ENCODE results near the gene CDH13. TPM values are rescaled to one million over a fixed set of nuclear protein-coding genes. Genes with fewer than 3 reads are reported as not detected.

CDH13 gene
- total and polyA plus RNA-seq, 2 experiments from 2014 or later = 1.6 to 4.4 TPM

- ATAC-seq (no peak), DNase-seq (ENCODE audit: low spot score) (no peak)
- H3K27ac Mint-ChIP-seq = no peak overlapping the region
- Histone ChIP-seq H2AFZ (no peak overlapping the region), H3K4me3 (no peak overlapping the region), H3K4me1 (ENCODE audit: insufficient read depth) (no peaks in the 10 kb centered on the region), H3K36me3 (ENCODE audit: insufficient read depth) (no peaks in the 10 kb centered on the region), H4K20me1 (replicated peaks; ENCODE audit: insufficient read depth) (no peaks in the 10 kb centered on the region), H3K27ac (ENCODE audit: low read depth) (no peak overlapping the region), H3K9me2 (ENCODE audit: insufficient read depth) (no peaks in the 10 kb centered on the region), H3K27me3 (ENCODE audit: insufficient read depth) (no peaks in the 10 kb centered on the region), H3K79me2 (replicated peaks; ENCODE audit: insufficient read depth) (no peaks in the 10 kb centered on the region), H3F3A (replicated peaks; ENCODE audit: low read depth) (no peaks in the 10 kb centered on the region), H3K4me2 (no peak overlapping the region)
- H3K4me1 Mint-ChIP-seq = no peaks in the 10 kb centered on the region
- no peaks in the 10 kb centered on the region for H3K36me3 Mint-ChIP-seq (ENCODE audit: low read depth)
- no peaks in the 10 kb centered on the region for H3K27me3 Mint-ChIP-seq (ENCODE audit: insufficient read depth, low read depth, poor library complexity)
- peaks cover 12% of the 10 kb centered on the region; the same call in 1 of the 3 replicates for H3K9me3 Mint-ChIP-seq
- no peak overlapping the region for H3K4me3 Mint-ChIP-seq
- TF ChIP-seq STAT1 (IDR thresholded peaks at IDR 0.05; ENCODE audit: unreplicated experiment) = no peak
- TF ChIP-seq, protein P1, sequence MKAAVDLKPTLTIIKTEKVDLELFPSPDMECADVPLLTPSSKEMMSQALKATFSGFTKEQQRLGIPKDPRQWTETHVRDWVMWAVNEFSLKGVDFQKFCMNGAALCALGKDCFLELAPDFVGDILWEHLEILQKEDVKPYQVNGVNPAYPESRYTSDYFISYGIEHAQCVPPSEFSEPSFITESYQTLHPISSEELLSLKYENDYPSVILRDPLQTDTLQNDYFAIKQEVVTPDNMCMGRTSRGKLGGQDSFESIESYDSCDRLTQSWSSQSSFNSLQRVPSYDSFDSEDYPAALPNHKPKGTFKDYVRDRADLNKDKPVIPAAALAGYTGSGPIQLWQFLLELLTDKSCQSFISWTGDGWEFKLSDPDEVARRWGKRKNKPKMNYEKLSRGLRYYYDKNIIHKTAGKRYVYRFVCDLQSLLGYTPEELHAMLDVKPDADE (IDR thresholded peaks at IDR 0.05) = no peak
- TF ChIP-seq, protein P2, sequence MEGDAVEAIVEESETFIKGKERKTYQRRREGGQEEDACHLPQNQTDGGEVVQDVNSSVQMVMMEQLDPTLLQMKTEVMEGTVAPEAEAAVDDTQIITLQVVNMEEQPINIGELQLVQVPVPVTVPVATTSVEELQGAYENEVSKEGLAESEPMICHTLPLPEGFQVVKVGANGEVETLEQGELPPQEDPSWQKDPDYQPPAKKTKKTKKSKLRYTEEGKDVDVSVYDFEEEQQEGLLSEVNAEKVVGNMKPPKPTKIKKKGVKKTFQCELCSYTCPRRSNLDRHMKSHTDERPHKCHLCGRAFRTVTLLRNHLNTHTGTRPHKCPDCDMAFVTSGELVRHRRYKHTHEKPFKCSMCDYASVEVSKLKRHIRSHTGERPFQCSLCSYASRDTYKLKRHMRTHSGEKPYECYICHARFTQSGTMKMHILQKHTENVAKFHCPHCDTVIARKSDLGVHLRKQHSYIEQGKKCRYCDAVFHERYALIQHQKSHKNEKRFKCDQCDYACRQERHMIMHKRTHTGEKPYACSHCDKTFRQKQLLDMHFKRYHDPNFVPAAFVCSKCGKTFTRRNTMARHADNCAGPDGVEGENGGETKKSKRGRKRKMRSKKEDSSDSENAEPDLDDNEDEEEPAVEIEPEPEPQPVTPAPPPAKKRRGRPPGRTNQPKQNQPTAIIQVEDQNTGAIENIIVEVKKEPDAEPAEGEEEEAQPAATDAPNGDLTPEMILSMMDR (conservative IDR thresholded peaks at IDR 0.05; ENCODE audit: low read depth in 2 of 2) = no peak
- no peak for TF ChIP-seq EZH2 (IDR thresholded peaks at IDR 0.05; ENCODE audit: low read depth, unreplicated experiment)
- TF ChIP-seq CREB1 (CRISPR knock-in tag; IDR thresholded peaks at IDR 0.05; ENCODE audit: low read depth) = no peak
- TF ChIP-seq ZNF114 (CRISPR knock-in tag; IDR thresholded peaks at IDR 0.05) = no peak
- TF ChIP-seq ZNF462 (CRISPR knock-in tag; IDR thresholded peaks at IDR 0.05) = no peak
- TF ChIP-seq, protein P3, sequence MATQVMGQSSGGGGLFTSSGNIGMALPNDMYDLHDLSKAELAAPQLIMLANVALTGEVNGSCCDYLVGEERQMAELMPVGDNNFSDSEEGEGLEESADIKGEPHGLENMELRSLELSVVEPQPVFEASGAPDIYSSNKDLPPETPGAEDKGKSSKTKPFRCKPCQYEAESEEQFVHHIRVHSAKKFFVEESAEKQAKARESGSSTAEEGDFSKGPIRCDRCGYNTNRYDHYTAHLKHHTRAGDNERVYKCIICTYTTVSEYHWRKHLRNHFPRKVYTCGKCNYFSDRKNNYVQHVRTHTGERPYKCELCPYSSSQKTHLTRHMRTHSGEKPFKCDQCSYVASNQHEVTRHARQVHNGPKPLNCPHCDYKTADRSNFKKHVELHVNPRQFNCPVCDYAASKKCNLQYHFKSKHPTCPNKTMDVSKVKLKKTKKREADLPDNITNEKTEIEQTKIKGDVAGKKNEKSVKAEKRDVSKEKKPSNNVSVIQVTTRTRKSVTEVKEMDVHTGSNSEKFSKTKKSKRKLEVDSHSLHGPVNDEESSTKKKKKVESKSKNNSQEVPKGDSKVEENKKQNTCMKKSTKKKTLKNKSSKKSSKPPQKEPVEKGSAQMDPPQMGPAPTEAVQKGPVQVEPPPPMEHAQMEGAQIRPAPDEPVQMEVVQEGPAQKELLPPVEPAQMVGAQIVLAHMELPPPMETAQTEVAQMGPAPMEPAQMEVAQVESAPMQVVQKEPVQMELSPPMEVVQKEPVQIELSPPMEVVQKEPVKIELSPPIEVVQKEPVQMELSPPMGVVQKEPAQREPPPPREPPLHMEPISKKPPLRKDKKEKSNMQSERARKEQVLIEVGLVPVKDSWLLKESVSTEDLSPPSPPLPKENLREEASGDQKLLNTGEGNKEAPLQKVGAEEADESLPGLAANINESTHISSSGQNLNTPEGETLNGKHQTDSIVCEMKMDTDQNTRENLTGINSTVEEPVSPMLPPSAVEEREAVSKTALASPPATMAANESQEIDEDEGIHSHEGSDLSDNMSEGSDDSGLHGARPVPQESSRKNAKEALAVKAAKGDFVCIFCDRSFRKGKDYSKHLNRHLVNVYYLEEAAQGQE (IDR thresholded peaks at IDR 0.05; ENCODE audit: unreplicated experiment) = no peak
- TF ChIP-seq ZNF331 (CRISPR knock-in tag; IDR thresholded peaks at IDR 0.05; ENCODE audit: low read depth) = no peak
- TF ChIP-seq POLR2AphosphoS5 (IDR thresholded peaks at IDR 0.05; ENCODE audit: low read depth) = no peak
- TF ChIP-seq JUNB (IDR thresholded peaks at IDR 0.05; ENCODE audit: unreplicated experiment) = no peak
- TF ChIP-seq NANOG (IDR thresholded peaks at IDR 0.05; ENCODE audit: borderline replicate concordance) = no peak
These were observed 105.7 kb downstream of the CDH13 start for GRCh38 chr16:82732461-82732860.

Data from GM23338 (cell line).